ENCODE measurements around the gene TEAD4.

DNA sequence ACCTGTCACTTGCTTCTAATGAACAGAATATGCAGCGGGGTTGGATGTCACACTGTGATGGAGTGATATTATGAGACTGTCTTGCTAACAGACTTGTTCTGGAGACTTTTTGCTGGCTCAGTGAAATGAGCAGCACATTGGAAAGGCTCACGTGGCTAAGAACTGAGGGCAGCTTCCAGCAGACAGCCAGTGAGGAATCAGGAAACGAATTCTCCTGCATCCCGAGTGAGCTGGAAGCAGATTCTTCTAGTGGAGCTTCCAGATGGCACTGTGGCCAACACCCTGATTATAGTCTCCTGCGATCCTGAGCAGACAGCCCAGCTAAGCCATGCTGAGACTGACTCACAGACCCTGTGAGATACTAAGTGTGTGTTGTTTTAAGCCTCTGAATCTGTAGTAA lies 101.9 kb downstream of the TEAD4 start:
- TF ChIP-seq POLR2A (IDR thresholded peaks at IDR 0.05) (no peak), POLR2AphosphoS5 (IDR thresholded peaks at IDR 0.05) (no peak)
- TF ChIP-seq, protein P1, sequence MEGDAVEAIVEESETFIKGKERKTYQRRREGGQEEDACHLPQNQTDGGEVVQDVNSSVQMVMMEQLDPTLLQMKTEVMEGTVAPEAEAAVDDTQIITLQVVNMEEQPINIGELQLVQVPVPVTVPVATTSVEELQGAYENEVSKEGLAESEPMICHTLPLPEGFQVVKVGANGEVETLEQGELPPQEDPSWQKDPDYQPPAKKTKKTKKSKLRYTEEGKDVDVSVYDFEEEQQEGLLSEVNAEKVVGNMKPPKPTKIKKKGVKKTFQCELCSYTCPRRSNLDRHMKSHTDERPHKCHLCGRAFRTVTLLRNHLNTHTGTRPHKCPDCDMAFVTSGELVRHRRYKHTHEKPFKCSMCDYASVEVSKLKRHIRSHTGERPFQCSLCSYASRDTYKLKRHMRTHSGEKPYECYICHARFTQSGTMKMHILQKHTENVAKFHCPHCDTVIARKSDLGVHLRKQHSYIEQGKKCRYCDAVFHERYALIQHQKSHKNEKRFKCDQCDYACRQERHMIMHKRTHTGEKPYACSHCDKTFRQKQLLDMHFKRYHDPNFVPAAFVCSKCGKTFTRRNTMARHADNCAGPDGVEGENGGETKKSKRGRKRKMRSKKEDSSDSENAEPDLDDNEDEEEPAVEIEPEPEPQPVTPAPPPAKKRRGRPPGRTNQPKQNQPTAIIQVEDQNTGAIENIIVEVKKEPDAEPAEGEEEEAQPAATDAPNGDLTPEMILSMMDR (IDR thresholded peaks at IDR 0.05 in 8 of 11, conservative IDR thresholded peaks at IDR 0.05 in 3 of 11): no peak

All from spleen (tissue), 7 donors.